ENCODE results near the gene MAD1L1. TPM values are rescaled to one million over a fixed set of nuclear protein-coding genes. Genes with fewer than 3 reads are reported as not detected.
"Not testable (repeated sequence)": the region's sequence is repeated elsewhere in the genome, so short reads cannot be mapped to it uniquely, and the experiment has no call there.

Gene MAD1L1
- total RNA-seq, 1 experiment from 2014 or later = 61.5 TPM

GRCh38 chr7:1990001-1990670, 242.6 kb downstream of the MAD1L1 start:
- no peak for DNase-seq (ENCODE audit: low read depth)

GRCh38 chr7:1989049-1989860, 243.5 kb downstream of the MAD1L1 start:
- DNase-seq (ENCODE audit: low read depth) = no peak

- DNase-seq (ENCODE audit: low read depth) = no peak
These were observed 244.2 kb downstream of the MAD1L1 start for GRCh38 chr7:1988533-1988930.

GRCh38 chr7:1987591-1988532, 244.9 kb downstream of the MAD1L1 start:
- no peak for DNase-seq (ENCODE audit: low read depth)

GRCh38 chr7:1987084-1987535, 245.6 kb downstream of the MAD1L1 start:
- no peak for DNase-seq (ENCODE audit: low read depth)

GRCh38 chr7:1986366-1987083, 246.2 kb downstream of the MAD1L1 start:
- no peak for DNase-seq (ENCODE audit: low read depth)

GRCh38 chr7:1985936-1986335, 246.8 kb downstream of the MAD1L1 start:
- no peak for DNase-seq (ENCODE audit: low read depth)

GRCh38 chr7:1985042-1985441, 247.7 kb downstream of the MAD1L1 start:
- no peak for DNase-seq (ENCODE audit: low read depth)

- DNase-seq (ENCODE audit: low read depth) = no peak
These were observed 250.9 kb downstream of the MAD1L1 start for GRCh38 chr7:1981878-1982230.

- DNase-seq (ENCODE audit: low read depth) = no peak
These were observed 251.4 kb downstream of the MAD1L1 start for GRCh38 chr7:1981201-1981877.

GRCh38 chr7:1979591-1980560, 252.9 kb downstream of the MAD1L1 start:
- DNase-seq (ENCODE audit: low read depth) = no peak

- DNase-seq (ENCODE audit: low read depth) = no peak
These were observed 253.8 kb downstream of the MAD1L1 start for GRCh38 chr7:1978656-1979590.

- no peak for DNase-seq (ENCODE audit: low read depth)
These were observed 254.8 kb downstream of the MAD1L1 start for GRCh38 chr7:1977876-1978441.

GRCh38 chr7:1977059-1977875, 255.5 kb downstream of the MAD1L1 start:
- no peak for DNase-seq (ENCODE audit: low read depth)

GRCh38 chr7:1976521-1976920, 256.2 kb downstream of the MAD1L1 start:
- not testable (repeated sequence) for DNase-seq (ENCODE audit: low read depth)

- DNase-seq (ENCODE audit: low read depth) = no peak
These were observed 257.2 kb downstream of the MAD1L1 start for GRCh38 chr7:1975581-1975980.

GRCh38 chr7:1975179-1975578, 257.6 kb downstream of the MAD1L1 start:
- DNase-seq (ENCODE audit: low read depth) = no peak
